HG02884 (cell line): ENCODE data around the gene CTIF.
"Not testable (repeated sequence)": the region's sequence is repeated elsewhere in the genome, so short reads cannot be mapped to it uniquely, and the experiment has no call there.

ENCODE experiments used
- ATAC-seq: cut with Tn5 transposase; IDR thresholded peaks from one replicate; pipeline ENCODE4 v1.9.1; 2021; ENCODE audit warnings: mild to moderate bottlenecking, moderate library complexity; ENCODE audit not compliant: unreplicated experiment

CTIF gene

DNA sequence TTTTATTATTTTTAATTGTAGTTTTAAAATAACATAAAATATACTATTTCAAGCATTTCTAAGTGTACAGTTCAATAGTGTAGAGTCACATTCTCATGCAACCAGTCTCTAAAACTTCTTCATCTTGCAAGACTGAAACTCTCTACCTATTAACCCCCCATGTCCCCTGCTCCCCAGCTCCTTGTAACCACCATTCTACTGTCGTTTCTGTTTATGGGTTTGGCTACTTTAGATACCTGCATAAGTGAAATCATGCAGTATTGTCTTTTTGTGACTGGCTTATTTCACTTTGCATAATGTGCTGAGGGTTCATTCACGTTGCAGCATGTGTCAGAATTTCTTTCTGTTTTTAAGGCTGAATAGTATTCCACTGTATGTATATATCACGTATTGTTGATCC is 272.6 kb downstream of the CTIF start:
- no peak for ATAC-seq

DNA sequence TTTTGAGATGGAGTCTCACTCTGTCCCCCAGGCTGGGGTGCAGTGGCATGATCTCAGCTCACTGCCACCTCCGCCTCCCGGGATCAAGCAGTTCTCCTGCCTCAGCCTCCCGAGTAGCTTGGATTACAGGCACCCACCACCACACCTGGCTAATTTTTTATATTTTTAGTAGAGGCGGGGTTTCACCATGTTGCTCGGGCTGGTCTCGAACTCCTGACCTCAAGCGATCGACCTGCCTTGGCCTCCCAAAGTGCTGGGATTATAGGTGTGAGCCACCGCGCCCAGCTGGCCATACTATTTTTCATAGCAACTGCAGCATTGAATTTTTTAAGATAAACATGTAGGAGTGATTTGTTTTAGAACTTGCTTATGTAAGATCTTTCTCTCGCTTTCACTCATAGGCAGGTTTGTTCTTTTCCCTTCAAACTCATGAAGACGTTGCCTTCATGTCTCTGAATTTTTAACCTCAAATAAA is 273.2 kb downstream of the CTIF start:
- ATAC-seq = not testable (repeated sequence)

DNA sequence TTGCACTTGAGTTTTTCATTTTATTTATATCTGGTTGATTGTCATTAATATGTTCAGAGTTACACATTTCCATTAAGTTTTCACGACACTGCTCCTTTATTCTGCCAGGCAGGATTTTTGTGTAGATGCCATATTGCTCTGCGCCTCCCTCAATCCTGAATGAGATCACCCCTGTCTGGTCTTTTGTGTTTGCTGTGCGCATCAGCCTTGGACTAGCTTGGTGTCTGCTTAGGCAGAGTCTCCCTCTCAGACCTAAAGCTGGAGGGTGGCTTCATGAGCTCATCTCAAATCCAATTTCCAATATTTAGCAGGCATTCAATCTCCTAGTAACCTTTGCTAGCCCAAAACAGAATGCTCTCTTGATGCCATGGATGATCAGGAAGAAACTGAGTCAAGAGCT is 274.5 kb downstream of the CTIF start:
- ATAC-seq = no peak

GRCh38 chr18:48813833-48814489 is 275.1 kb downstream of the CTIF start:
- no peak for ATAC-seq

DNA sequence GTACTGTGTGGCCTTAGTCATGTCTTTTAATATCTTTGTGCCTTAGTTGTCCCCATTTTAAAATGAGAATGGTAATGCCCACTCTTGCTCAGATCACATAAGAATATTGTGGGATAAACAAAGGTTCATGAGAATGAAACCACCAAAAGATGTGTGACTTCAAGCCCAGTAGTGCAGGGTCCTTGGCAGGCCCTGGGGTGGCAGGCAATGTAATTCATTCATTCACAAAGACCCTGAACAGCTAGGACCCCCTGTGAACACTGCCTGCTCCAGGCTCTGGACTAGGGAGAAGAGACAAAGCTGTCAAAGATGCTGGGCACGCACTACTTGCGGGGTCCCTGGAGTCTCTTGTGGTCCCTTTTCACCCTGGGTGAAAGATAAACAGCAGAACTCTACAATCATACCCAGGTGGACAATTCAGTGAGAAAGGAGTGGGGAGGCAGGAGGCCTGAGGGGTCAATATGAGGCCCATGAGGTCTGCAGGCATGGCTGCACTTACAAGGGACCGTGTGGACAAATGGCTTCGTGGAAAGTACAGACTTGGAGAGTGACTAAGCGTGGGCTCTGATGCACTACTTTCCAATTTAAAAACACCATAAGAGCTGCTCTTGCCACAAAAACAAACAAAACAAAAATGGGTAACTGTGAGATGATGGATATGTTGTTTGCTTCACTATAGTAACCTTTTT is 275.8 kb downstream of the CTIF start:
- ATAC-seq = no peak

- ATAC-seq = no peak
These were observed 276.3 kb downstream of the CTIF start for GRCh38 chr18:48815179-48815515.

DNA sequence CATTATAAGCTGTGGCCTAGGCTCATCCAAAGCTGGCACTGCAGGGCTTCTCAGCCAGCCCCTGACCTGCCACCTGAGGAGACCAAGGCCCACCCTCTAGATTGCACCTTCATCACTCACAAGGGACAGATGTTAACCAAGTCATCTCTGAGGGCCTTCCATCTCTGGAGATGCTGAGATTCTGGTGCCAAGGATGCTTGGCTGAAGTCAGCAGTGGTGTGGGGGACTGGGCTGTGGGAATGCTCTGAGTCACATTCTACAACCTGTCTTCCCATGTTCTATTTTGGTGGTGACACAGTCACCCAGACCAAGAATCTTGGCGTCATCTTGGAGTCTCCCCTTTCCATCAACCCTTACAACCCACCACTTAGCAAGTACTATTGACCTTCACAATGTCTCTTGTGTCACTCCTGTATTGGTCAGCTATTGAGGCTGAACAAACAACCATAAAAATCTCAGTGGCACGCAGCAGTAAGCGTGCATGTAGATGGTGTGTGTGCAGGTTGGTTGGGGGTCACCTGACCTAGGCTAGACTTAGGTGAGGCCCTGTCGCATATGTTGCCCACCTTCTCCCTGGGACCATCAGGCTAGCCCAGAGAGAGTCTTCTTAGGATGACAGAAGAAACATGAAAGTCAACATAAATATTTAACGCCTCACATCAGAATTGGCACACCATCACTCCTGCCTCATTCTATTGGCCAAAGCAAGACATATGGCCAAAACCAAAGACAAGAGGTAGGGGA is 276.9 kb downstream of the CTIF start:
- no peak for ATAC-seq

DNA sequence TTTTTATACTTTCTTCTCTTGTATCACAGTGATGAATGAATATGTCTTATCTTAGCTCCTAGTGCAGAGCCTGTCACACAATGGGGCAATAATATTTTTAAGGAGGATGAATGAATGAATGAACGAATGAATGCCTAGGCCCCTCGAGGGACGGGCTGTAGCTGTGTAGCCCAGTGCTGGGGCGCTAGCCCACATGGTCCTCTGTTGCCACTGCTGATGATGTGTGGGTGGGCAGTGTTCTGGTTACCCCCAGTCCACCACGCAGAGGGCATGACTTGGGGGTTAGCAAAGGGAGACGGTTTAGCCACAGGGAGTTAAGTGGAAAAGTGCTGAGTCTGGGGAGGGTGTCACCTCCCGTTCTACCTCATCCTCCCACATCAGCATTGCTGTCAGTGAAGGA is 277.7 kb downstream of the CTIF start:
- no peak for ATAC-seq

- ATAC-seq = no peak
These were observed 278.2 kb downstream of the CTIF start for GRCh38 chr18:48817021-48817461.

- no peak for ATAC-seq
These were observed 279.8 kb downstream of the CTIF start for GRCh38 chr18:48818329-48819254.

DNA sequence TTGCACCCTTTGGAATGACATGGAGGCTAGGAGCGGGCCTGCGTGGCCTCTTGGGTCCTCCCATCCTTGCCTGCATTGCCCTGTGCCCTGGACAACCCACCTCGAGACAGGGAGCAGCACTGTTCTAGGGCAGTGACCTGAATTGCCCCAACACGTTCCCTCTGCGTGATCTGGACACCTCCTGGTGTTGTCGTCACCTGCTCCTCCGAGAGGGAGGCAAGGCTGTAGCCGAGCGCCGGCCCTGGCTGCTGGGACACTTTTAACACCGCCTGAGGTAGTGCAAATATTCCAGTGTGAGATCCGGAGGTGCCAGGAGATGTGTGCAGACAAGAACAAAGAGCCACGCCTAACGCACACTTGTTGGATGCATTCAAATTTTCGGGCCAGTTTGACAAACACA is 280.4 kb downstream of the CTIF start:
- no peak for ATAC-seq

GRCh38 chr18:48819781-48820482 is 281.1 kb downstream of the CTIF start:
- no peak for ATAC-seq

- ATAC-seq = peak; percentile 93
These were observed 281.8 kb downstream of the CTIF start for GRCh38 chr18:48820483-48821250.

GRCh38 chr18:48821251-48821590 is 282.4 kb downstream of the CTIF start:
- ATAC-seq = peak; percentile 3

GRCh38 chr18:48821845-48822244 is 283.0 kb downstream of the CTIF start:
- ATAC-seq = no peak

- ATAC-seq = no peak
These were observed 285.6 kb downstream of the CTIF start for GRCh38 chr18:48824231-48824970.

DNA sequence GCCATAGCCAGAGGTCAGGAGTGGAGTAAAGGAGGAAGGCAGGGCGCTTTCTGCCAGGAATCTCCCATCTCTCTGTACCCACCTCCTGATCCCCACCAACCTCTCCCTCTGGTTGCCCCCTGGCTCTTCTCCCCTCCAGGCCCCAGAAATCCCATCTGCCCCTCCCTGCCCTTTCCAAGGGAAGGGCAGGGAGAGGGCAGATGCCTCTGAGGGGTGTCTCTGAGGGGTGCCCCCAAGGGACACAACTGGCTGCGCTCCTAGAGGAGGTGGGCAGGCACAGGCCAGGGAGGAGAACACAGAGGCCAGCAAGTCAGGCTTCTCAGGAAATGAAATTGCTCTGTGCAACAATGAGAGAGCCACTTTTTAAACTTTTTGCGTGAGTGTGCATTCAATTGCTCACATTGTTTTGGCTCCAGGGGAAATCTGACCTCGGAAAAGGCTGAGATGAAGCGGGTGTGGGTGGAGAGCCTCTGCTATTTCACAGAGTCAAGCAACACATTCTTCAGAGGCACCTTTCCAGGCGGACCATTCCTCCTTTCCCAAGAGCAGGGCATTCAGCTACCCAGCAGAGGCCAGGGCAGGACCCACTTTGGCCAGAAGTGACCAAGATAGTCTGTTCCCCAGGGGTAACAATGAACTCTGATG is 286.4 kb downstream of the CTIF start:
- ATAC-seq = no peak

- no peak for ATAC-seq
These were observed 287.4 kb downstream of the CTIF start for GRCh38 chr18:48826271-48826670.
